Uterus (tissue), 2 donors: ENCODE results near the gene RMDN3.

Experiments
- CTCF ChIP-seq, 4 experiments: fragments of 200-600 bp in 2 of 4; fragments of 450-650 bp in 2 of 4; sonication (generic) in 2 of 4; IDR thresholded peaks; one replicate each; pipeline ENCODE4 v1.5.1; 2016 to 2019; ENCODE audit warnings: antibody characterized with exemption in 4 of 4, mild to moderate bottlenecking in 2 of 4, moderate library complexity in 1 of 4
- POLR2A ChIP-seq, 2 donors: fragments of 450-650 bp; IDR thresholded peaks; one replicate each; pipeline ENCODE4 v1.6.1; 2016; ENCODE audit warnings: antibody characterized with exemption in 2 of 2, mild to moderate bottlenecking in 1 of 2, moderate library complexity in 1 of 2

DNA sequence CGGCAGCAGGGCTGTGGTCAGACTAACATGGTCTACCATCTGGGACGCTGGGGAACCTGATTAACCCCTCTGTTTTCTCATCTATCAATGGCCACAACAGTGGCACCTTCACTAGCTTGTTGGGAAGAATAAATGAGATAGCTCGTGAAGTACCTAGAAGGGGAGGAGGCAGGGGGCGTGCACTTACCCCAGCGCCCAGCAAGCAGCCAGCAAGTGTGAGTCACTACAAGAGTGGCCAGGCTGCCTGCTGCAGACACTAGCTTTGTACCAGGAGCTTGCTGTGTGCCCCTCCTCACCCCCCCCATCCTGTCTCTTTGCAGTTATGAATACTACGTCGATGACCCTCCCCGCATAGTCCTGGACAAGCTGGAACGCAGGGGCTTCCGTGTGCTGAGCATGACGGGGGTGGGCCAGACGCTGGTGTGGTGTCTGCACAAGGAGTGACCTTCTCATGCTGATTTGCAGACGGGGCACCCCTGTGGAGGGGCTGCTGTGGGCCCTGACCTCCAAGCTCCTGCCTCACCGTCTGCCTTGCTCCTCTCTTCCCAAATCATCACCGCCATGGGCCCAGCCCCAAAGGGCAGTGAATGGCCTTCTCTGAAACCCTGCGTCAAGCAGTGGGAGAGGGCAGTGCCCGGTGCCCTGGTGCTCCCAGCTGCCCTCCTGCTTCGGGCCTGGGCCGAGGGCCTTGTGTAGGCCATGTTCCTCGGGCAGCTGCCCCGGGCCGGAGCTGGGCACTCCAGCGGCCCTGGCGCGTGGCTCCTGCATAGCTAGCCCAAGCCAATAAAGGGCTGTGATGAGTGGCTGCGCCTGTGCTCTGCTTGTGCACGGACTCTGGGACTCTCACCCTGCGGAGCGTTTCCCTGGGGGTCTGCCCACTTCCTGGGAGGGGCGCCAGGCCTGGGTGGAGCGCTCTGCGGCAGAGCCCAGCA, 12.1 kb upstream of the RMDN3 start:
- TF ChIP-seq POLR2A (IDR thresholded peaks at IDR 0.05), result no peak
- TF ChIP-seq CTCF (IDR thresholded peaks at IDR 0.05), result no peak
